Vagina (tissue), 2 donors: ENCODE measurements around the gene MYEOV.

ENCODE experiments used
- POLR2A ChIP-seq, 2 donors: fragments of 450-650 bp; IDR thresholded peaks; one replicate each; pipeline ENCODE4 v1.6.1; 2017; ENCODE audit warnings: antibody characterized with exemption in 2 of 2, mild to moderate bottlenecking in 2 of 2, moderate library complexity in 2 of 2
- POLR2AphosphoS5 ChIP-seq, 2 donors: sonication (generic); formaldehyde crosslinking; IDR thresholded peaks; one replicate each; pipeline ENCODE4 v1.9.0; 2017; ENCODE audit warnings: antibody characterized with exemption in 2 of 2, mild to moderate bottlenecking in 2 of 2, low read depth in 1 of 2; ENCODE audit not compliant: insufficient read depth in 1 of 2

- TF ChIP-seq POLR2AphosphoS5 (IDR thresholded peaks at IDR 0.05; ENCODE audit: insufficient read depth in 1 of 2, low read depth in 1 of 2) = no peak
- TF ChIP-seq POLR2A (IDR thresholded peaks at IDR 0.05) = no peak
Observed at GRCh38 chr11:69249311-69250185, 44.4 kb upstream of the MYEOV start.
